Fibroblast of villous mesenchyme (primary cell): ENCODE measurements around the gene DMRTC2. TPM values are rescaled to one million over a fixed set of nuclear protein-coding genes. Genes with fewer than 3 reads are reported as not detected.

ENCODE experiments used
- DNase-seq: peaks from one replicate; pipeline ENCODE4 v3.0.0-alpha.2; 2010; ENCODE audit warnings: low read depth
- H3K4me3 ChIP-seq: 2 replicates; pipeline ENCODE4 v1.5.1; 2011; ENCODE audit warnings: low read depth, mild to moderate bottlenecking, low read length
- total RNA-seq: library from RNA; depleted of rRNA; stranded (reverse); fragments of >200 nt; gene quantifications from 2 replicates; pipeline ENCODE4 v1.2.3, GENCODE V29; 2012
- TF ChIP-seq, protein P1 (sequence below): IDR thresholded peaks from 2 replicates; pipeline ENCODE4 v1.5.1; 2012; ENCODE audit warnings: low read depth, mild to moderate bottlenecking, low read length; ENCODE audit not compliant: insufficient read depth

Gene DMRTC2
- total RNA-seq, 1 donor = not detected

DNA sequence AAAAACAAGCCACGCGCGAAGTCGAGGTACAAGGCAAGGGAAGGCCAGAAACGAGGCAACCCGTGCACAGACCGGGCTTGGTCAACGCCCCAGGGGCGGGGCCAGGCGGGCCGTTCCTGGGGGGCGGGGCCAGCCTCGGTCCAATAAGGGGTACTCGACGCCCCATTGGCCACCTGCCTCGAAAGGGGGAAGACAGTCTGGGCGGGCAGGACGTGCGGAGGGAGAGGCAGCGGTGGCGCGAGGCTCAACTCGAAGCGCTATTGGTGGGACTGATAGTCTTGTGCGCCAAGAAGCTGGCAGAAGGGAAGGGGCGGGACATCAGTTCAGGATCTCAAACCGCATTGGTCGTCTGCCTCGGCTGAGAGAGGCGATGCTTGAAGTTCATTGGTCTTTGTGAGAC lies 241 bp upstream of the DMRTC2 start, which contains the start of gene LYPD4:
Gene LYPD4 (minus strand): TSS at position 83 of the 400 bp plus-strand sequence. CDS start 5,398 bp downstream, outside the sequence.
- TF ChIP-seq, protein P1, sequence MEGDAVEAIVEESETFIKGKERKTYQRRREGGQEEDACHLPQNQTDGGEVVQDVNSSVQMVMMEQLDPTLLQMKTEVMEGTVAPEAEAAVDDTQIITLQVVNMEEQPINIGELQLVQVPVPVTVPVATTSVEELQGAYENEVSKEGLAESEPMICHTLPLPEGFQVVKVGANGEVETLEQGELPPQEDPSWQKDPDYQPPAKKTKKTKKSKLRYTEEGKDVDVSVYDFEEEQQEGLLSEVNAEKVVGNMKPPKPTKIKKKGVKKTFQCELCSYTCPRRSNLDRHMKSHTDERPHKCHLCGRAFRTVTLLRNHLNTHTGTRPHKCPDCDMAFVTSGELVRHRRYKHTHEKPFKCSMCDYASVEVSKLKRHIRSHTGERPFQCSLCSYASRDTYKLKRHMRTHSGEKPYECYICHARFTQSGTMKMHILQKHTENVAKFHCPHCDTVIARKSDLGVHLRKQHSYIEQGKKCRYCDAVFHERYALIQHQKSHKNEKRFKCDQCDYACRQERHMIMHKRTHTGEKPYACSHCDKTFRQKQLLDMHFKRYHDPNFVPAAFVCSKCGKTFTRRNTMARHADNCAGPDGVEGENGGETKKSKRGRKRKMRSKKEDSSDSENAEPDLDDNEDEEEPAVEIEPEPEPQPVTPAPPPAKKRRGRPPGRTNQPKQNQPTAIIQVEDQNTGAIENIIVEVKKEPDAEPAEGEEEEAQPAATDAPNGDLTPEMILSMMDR = no peak
- H3K4me3 ChIP-seq = no peak within 1 kb of the TSS
- no peak for DNase-seq

DNA sequence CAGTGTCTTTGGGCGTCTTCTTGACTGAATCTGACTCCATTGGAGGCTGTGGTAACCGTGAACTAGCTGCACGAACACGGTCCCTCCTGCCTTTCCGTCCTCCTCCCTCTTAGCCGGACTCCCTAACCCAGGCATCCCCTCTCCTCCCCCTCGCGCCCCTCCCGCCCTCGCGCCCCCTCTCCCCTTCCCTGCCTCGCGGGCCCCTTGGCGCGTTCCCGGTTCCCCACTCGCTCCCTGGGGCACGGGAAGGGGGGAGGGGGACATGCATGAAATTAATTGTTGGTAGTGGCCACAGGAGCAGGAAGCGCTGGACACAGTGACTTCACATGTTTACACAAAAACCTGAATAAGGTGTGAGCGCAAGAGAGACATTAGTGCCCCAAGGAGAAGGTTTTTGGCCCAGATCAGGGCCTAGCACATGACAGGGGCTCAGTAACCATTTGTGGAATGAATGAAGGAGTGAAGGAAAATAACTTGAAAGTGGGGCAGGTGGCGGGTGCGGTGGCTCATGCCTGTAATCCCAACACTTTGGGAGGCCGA lies 279 bp downstream of the DMRTC2 start:
- TF ChIP-seq, protein P1 = no peak
- no peak overlapping the region for H3K4me3 ChIP-seq
- DNase-seq = no peak

DNA sequence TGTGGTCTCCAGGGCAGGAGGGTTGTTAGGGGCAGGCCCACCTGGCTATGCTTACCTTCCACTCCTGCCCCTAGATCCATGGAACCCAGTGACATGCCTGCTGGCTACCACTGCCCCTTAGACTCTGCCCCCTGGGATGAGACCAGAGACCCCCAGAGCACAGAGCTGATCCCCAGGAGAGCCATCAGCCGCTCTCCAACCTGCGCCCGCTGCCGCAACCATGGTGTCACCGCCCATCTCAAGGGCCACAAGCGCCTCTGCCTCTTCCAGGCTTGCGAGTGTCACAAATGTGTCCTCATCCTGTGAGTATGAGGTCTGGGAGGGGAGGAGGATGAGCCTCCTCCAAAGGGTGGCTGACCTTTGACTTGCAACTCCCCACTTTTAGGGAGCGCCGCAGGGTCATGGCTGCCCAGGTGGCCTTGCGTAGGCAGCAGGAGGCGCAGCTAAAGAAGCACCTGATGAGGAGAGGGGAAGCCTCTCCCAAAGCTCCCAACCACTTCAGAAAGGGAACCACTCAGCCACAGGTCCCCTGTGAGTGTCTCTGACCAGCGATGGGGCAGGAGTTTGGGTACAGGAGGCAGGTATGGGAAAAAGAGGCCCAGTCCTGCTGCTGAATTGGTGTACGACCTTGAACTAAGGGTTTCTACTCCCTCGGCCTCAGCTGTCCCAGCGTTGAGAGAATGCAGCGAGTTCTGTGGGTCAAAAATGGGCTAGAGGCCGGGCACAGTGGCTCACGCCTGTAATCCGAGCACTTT lies 2.7 kb downstream of the DMRTC2 start:
- TF ChIP-seq, protein P1 = no peak
- DNase-seq = no peak
- H3K4me3 ChIP-seq = no peak overlapping the region

DNA sequence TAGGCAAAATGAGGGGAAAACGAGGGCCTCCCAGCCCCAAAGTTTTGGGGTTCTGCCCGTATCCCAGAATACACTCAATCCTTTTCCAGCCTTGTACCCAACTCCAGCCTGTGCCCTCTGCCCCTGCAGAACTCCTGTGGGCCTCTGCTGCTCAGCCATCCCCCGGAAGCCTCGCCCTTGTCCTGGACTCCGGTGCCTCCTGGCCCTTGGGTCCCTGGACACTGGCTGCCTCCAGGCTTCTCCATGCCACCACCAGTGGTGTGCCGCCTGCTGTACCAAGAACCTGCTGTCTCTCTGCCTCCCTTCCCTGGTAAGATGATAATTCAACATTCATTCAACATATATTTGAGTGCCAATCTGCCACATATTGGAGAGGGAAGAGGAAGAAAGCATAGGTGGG lies 3.8 kb downstream of the DMRTC2 start:
- no peak overlapping the region for H3K4me3 ChIP-seq
- DNase-seq = no peak
- TF ChIP-seq, protein P1 = no peak

DNA sequence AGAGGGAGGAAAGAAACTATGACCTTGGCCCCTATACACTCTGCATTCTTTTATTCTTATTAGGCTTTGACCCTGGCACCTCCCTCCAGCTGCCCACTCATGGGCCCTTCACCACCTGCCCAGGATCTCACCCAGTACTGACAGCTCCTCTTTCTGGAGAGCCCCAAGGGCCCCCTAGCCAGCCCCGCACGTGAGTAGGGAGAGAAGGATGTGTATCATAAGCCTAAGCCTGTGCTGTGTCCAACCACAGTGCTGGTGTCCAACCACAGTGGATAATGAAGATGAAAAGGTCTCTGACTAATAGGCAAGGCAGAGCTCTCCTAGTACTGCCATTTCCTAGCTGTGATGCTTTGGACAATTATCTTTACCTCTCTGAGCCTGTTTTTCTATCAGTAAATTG lies 4.2 kb downstream of the DMRTC2 start:
- no peak for DNase-seq
- no peak overlapping the region for H3K4me3 ChIP-seq
- TF ChIP-seq, protein P1 = no peak

DNA sequence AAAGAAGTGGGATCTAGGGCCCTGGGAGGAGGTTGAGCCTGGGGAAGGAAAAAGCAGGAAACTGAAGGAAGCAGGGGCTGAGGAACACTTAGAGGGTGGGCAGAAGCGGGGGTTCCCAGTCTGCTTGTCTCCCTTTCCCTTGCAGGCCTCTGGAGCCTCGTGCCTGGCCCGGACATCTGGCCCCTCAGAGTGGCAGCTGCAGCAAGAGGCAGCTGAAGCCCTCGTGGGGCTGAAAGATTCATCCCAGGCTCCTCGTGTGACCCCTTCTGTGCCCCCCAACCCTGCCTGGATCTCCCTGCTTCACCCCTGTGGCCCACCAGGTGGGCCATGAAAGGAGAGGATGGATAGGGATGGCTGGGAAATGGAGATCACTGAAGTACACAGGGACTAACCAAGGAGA lies 5.5 kb downstream of the DMRTC2 start:
- no peak overlapping the region for H3K4me3 ChIP-seq
- no peak for DNase-seq
- TF ChIP-seq, protein P1 = no peak

DNA sequence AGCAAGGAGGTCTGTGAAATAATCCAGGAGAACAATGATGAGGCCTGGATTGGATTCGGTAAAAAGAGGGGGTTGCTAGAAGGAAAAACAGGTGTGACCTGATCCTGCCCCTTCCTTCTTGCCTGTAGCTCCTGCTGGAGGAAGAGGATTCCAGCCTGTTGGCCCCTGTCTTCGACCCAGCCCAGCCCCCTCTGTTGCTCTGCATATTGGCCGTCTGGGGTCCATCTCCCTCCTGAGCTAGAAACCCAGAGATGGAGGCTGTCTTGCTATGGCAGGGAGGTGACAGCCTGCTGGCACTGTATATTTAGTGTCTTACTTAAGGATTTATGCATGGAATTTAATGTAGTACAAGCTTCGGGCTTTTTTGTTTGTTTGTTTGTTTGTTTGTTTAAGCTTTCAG lies 6.6 kb downstream of the DMRTC2 start:
- TF ChIP-seq, protein P1 = no peak

More for the DNA sequence above, 6.6 kb downstream of the DMRTC2 start:
- no peak overlapping the region for H3K4me3 ChIP-seq
- DNase-seq = no peak
